Liver (tissue), 3 donors: ENCODE measurements around the gene CHD5.

Experiments used
- EGR1 ChIP-seq, 2 donors: IDR thresholded peaks; 2 replicates each; pipeline ENCODE4 v1.6.1; 2016 to 2018; ENCODE audit warnings: antibody characterized with exemption in 2 of 2, low read depth in 2 of 2
- GABPA ChIP-seq, 2 donors: IDR thresholded peaks in 1 of 2; conservative IDR thresholded peaks in 1 of 2; 2 replicates each; pipeline ENCODE4 v1.6.1; 2016; ENCODE audit warnings: antibody characterized with exemption in 2 of 2, mild to moderate bottlenecking in 1 of 2, moderate library complexity in 1 of 2
- HNF4G ChIP-seq: IDR thresholded peaks from 2 replicates; pipeline ENCODE4 v1.6.1; 2016; ENCODE audit warnings: antibody characterized with exemption
- JUND ChIP-seq, 2 donors: IDR thresholded peaks; 2 replicates each; pipeline ENCODE4 v1.6.1; 2016; ENCODE audit warnings: antibody characterized with exemption in 2 of 2
- RAD21 ChIP-seq, 2 donors: IDR thresholded peaks; 2 replicates each; pipeline ENCODE4 v1.6.1; 2016; ENCODE audit warnings: antibody characterized with exemption in 2 of 2, mild to moderate bottlenecking in 2 of 2
- RXRA ChIP-seq, 2 donors: IDR thresholded peaks; 2 replicates each; pipeline ENCODE4 v1.6.1; 2017 to 2018; ENCODE audit warnings: antibody characterized with exemption in 2 of 2, mild to moderate bottlenecking in 1 of 2
- SP1 ChIP-seq: IDR thresholded peaks from 2 replicates; pipeline ENCODE4 v1.6.1; 2018; ENCODE audit warnings: antibody characterized with exemption, mild to moderate bottlenecking
- TAF1 ChIP-seq: conservative IDR thresholded peaks from 2 replicates; pipeline ENCODE4 v1.6.1; 2016; ENCODE audit warnings: antibody characterized with exemption, mild to moderate bottlenecking
- YY1 ChIP-seq: IDR thresholded peaks from 2 replicates; pipeline ENCODE4 v1.6.1; 2016; ENCODE audit warnings: antibody characterized with exemption, mild to moderate bottlenecking
- TF ChIP-seq, protein P1 (sequence below): fragments of 150-350 bp; IDR thresholded peaks from 2 replicates; pipeline ENCODE4 v1.5.1; 2017; ENCODE audit warnings: improper control_type of control experiment, low read depth, low read length; ENCODE audit not compliant: missing input control
- TF ChIP-seq, protein P2 (sequence below): IDR thresholded peaks from 2 replicates; pipeline ENCODE4 v1.6.1; 2016; ENCODE audit warnings: antibody characterized with exemption, mild to moderate bottlenecking
- TF ChIP-seq, protein P3 (sequence below): IDR thresholded peaks from 2 replicates; pipeline ENCODE4 v1.6.1; 2016; ENCODE audit warnings: antibody characterized with exemption
- TF ChIP-seq, protein P4 (sequence below): IDR thresholded peaks from 2 replicates; pipeline ENCODE4 v1.6.1; 2016; ENCODE audit warnings: antibody characterized with exemption
- TF ChIP-seq, protein P5 (sequence below): IDR thresholded peaks from 2 replicates; pipeline ENCODE4 v1.6.1; 2016; ENCODE audit warnings: antibody characterized with exemption
- donor health status: healthy.
- donor health status: healthy.

DNA sequence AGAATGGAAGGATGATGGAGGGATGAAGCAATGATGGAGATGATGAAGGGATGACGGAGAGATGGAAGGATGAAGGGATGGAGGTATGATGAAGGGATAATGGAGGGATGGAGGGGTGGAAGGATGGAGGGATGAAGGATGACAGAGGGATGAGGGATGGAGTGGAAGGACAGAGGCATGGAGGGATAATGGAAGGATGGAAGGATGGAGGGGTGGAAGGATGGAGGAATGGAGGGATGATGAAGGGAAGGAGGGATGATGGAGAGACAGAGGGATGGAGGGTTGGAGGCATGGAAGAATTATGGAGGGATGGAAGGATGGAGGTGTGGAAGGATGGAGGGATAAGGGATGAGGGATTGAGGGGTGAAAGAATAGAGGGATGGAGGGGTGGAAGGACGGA lies 71.6 kb downstream of the CHD5 start:
- TF ChIP-seq, protein P1, sequence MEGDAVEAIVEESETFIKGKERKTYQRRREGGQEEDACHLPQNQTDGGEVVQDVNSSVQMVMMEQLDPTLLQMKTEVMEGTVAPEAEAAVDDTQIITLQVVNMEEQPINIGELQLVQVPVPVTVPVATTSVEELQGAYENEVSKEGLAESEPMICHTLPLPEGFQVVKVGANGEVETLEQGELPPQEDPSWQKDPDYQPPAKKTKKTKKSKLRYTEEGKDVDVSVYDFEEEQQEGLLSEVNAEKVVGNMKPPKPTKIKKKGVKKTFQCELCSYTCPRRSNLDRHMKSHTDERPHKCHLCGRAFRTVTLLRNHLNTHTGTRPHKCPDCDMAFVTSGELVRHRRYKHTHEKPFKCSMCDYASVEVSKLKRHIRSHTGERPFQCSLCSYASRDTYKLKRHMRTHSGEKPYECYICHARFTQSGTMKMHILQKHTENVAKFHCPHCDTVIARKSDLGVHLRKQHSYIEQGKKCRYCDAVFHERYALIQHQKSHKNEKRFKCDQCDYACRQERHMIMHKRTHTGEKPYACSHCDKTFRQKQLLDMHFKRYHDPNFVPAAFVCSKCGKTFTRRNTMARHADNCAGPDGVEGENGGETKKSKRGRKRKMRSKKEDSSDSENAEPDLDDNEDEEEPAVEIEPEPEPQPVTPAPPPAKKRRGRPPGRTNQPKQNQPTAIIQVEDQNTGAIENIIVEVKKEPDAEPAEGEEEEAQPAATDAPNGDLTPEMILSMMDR: no peak
- no peak for TF ChIP-seq YY1
- TF ChIP-seq, protein P2, sequence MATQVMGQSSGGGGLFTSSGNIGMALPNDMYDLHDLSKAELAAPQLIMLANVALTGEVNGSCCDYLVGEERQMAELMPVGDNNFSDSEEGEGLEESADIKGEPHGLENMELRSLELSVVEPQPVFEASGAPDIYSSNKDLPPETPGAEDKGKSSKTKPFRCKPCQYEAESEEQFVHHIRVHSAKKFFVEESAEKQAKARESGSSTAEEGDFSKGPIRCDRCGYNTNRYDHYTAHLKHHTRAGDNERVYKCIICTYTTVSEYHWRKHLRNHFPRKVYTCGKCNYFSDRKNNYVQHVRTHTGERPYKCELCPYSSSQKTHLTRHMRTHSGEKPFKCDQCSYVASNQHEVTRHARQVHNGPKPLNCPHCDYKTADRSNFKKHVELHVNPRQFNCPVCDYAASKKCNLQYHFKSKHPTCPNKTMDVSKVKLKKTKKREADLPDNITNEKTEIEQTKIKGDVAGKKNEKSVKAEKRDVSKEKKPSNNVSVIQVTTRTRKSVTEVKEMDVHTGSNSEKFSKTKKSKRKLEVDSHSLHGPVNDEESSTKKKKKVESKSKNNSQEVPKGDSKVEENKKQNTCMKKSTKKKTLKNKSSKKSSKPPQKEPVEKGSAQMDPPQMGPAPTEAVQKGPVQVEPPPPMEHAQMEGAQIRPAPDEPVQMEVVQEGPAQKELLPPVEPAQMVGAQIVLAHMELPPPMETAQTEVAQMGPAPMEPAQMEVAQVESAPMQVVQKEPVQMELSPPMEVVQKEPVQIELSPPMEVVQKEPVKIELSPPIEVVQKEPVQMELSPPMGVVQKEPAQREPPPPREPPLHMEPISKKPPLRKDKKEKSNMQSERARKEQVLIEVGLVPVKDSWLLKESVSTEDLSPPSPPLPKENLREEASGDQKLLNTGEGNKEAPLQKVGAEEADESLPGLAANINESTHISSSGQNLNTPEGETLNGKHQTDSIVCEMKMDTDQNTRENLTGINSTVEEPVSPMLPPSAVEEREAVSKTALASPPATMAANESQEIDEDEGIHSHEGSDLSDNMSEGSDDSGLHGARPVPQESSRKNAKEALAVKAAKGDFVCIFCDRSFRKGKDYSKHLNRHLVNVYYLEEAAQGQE: no peak
- no peak for TF ChIP-seq GABPA (IDR thresholded peaks at IDR 0.05 in 1 of 2, conservative IDR thresholded peaks at IDR 0.05 in 1 of 2)
- no peak for TF ChIP-seq SP1
- TF ChIP-seq, protein P3, sequence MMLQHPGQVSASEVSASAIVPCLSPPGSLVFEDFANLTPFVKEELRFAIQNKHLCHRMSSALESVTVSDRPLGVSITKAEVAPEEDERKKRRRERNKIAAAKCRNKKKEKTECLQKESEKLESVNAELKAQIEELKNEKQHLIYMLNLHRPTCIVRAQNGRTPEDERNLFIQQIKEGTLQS: no peak
- no peak for TF ChIP-seq RXRA (IDR thresholded peaks at IDR 0.05)
- no peak for TF ChIP-seq RAD21 (IDR thresholded peaks at IDR 0.05)
- TF ChIP-seq, protein P4, sequence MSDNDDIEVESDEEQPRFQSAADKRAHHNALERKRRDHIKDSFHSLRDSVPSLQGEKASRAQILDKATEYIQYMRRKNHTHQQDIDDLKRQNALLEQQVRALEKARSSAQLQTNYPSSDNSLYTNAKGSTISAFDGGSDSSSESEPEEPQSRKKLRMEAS: no peak
- TF ChIP-seq EGR1 (IDR thresholded peaks at IDR 0.05; ENCODE audit: low read depth in 2 of 2): no peak
- no peak for TF ChIP-seq JUND (IDR thresholded peaks at IDR 0.05)
- TF ChIP-seq, protein P5, sequence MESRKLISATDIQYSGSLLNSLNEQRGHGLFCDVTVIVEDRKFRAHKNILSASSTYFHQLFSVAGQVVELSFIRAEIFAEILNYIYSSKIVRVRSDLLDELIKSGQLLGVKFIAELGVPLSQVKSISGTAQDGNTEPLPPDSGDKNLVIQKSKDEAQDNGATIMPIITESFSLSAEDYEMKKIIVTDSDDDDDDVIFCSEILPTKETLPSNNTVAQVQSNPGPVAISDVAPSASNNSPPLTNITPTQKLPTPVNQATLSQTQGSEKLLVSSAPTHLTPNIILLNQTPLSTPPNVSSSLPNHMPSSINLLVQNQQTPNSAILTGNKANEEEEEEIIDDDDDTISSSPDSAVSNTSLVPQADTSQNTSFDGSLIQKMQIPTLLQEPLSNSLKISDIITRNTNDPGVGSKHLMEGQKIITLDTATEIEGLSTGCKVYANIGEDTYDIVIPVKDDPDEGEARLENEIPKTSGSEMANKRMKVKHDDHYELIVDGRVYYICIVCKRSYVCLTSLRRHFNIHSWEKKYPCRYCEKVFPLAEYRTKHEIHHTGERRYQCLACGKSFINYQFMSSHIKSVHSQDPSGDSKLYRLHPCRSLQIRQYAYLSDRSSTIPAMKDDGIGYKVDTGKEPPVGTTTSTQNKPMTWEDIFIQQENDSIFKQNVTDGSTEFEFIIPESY: no peak
- TF ChIP-seq TAF1: no peak
- no peak for TF ChIP-seq HNF4G
